T-helper 1 cell treated with Interleukin-12 subunit alpha and Interleukin-12 subunit beta and Interleukin-4 antibody, amounts not matched to agents 30 μg/mL and 1 μg/mL, for 36 hours (primary cell): ENCODE data around the gene SLC24A3.

Source experiments
- H3K27ac Mint-ChIP-seq: one replicate; pipeline ENCODE4 v1.8.0; 2021; ENCODE audit warnings: mild to moderate bottlenecking, mixed read lengths
- H3K27me3 Mint-ChIP-seq: one replicate; pipeline ENCODE4 v1.8.0; 2021; ENCODE audit warnings: low read depth, mixed read lengths
- H3K36me3 Mint-ChIP-seq: one replicate; pipeline ENCODE4 v1.8.0; 2021; ENCODE audit warnings: low read depth, mixed read lengths
- H3K4me1 Mint-ChIP-seq: one replicate; pipeline ENCODE4 v1.8.0; 2021; ENCODE audit warnings: low read depth, mixed read lengths
- H3K4me3 Mint-ChIP-seq: one replicate; pipeline ENCODE4 v1.8.0; 2021; ENCODE audit warnings: mild to moderate bottlenecking, moderate library complexity, mixed read lengths
- H3K9me3 Mint-ChIP-seq: one replicate; pipeline ENCODE4 v1.8.0; 2021; ENCODE audit warnings: mixed read lengths

Gene SLC24A3

GRCh38 chr20:19212469-19212815, at the start of gene SLC24A3:
SLC24A3 (plus strand) TSS chr20:19212642.
- Mint-ChIP-seq H3K27ac (no peak within 1 kb of the TSS), H3K4me3 (no peak within 1 kb of the TSS), H3K27me3 (peaks cover 52% of the 10 kb centered on the region), H3K9me3 (no peaks in the 10 kb centered on the region), H3K36me3 (no peaks in the 10 kb centered on the region), H3K4me1 (no peaks in the 10 kb centered on the region)

- Mint-ChIP-seq H3K27me3 (no peaks in the 10 kb centered on the region), H3K27ac (no peak overlapping the region), H3K36me3 (no peaks in the 10 kb centered on the region), H3K4me3 (no peak overlapping the region), H3K9me3 (peaks cover 10% of the 10 kb centered on the region), H3K4me1 (no peaks in the 10 kb centered on the region)
Measured at GRCh38 chr20:19170148-19170547, 42.3 kb upstream of the SLC24A3 start.

- Mint-ChIP-seq H3K4me1 (no peaks in the 10 kb centered on the region), H3K4me3 (no peak overlapping the region), H3K9me3 (peaks cover 9% of the 10 kb centered on the region), H3K36me3 (no peaks in the 10 kb centered on the region), H3K27ac (no peak overlapping the region), H3K27me3 (no peaks in the 10 kb centered on the region)
Measured at GRCh38 chr20:19172637-19173036, 39.8 kb upstream of the SLC24A3 start.

GRCh38 chr20:19176470-19177052, 35.9 kb upstream of the SLC24A3 start:
- Mint-ChIP-seq H3K27ac (no peak overlapping the region), H3K4me3 (no peak overlapping the region), H3K4me1 (no peaks in the 10 kb centered on the region), H3K9me3 (no peaks in the 10 kb centered on the region), H3K27me3 (no peaks in the 10 kb centered on the region), H3K36me3 (no peaks in the 10 kb centered on the region)

- no peaks in the 10 kb centered on the region for H3K27me3 Mint-ChIP-seq
- no peak overlapping the region for H3K27ac Mint-ChIP-seq
- H3K36me3 Mint-ChIP-seq = no peaks in the 10 kb centered on the region
- no peaks in the 10 kb centered on the region for H3K9me3 Mint-ChIP-seq
- no peaks in the 10 kb centered on the region for H3K4me1 Mint-ChIP-seq
- H3K4me3 Mint-ChIP-seq = no peak overlapping the region
Measured at GRCh38 chr20:19181552-19181951, 30.9 kb upstream of the SLC24A3 start.

- peaks cover 5% of the 10 kb centered on the region for H3K9me3 Mint-ChIP-seq
- H3K4me1 Mint-ChIP-seq = no peaks in the 10 kb centered on the region
- no peak overlapping the region for H3K27ac Mint-ChIP-seq
- no peaks in the 10 kb centered on the region for H3K27me3 Mint-ChIP-seq
- H3K4me3 Mint-ChIP-seq = no peak overlapping the region
- no peaks in the 10 kb centered on the region for H3K36me3 Mint-ChIP-seq
Measured at GRCh38 chr20:19185083-19185482, 27.4 kb upstream of the SLC24A3 start.

GRCh38 chr20:19193349-19193748, 19.1 kb upstream of the SLC24A3 start:
- Mint-ChIP-seq H3K27ac (no peak overlapping the region), H3K36me3 (no peaks in the 10 kb centered on the region), H3K27me3 (no peaks in the 10 kb centered on the region), H3K4me1 (no peaks in the 10 kb centered on the region), H3K9me3 (peaks cover 5% of the 10 kb centered on the region), H3K4me3 (no peak overlapping the region)

GRCh38 chr20:19205981-19206396, 6.5 kb upstream of the SLC24A3 start:
- no peaks in the 10 kb centered on the region for H3K4me1 Mint-ChIP-seq
- no peak overlapping the region for H3K4me3 Mint-ChIP-seq
- peaks cover 18% of the 10 kb centered on the region for H3K27me3 Mint-ChIP-seq
- H3K9me3 Mint-ChIP-seq = no peaks in the 10 kb centered on the region
- no peak overlapping the region for H3K27ac Mint-ChIP-seq
- H3K36me3 Mint-ChIP-seq = no peaks in the 10 kb centered on the region

GRCh38 chr20:19207541-19207940, 4.9 kb upstream of the SLC24A3 start:
- Mint-ChIP-seq H3K9me3 (no peaks in the 10 kb centered on the region), H3K27me3 (peaks cover 26% of the 10 kb centered on the region), H3K4me3 (no peak overlapping the region), H3K27ac (no peak overlapping the region), H3K36me3 (no peaks in the 10 kb centered on the region), H3K4me1 (no peaks in the 10 kb centered on the region)

- peaks cover 49% of the 10 kb centered on the region for H3K27me3 Mint-ChIP-seq
- H3K4me3 Mint-ChIP-seq = no peak overlapping the region
- H3K9me3 Mint-ChIP-seq = no peaks in the 10 kb centered on the region
- H3K36me3 Mint-ChIP-seq = no peaks in the 10 kb centered on the region
- no peaks in the 10 kb centered on the region for H3K4me1 Mint-ChIP-seq
- H3K27ac Mint-ChIP-seq = no peak overlapping the region
Measured at GRCh38 chr20:19210391-19211155, 1.9 kb upstream of the SLC24A3 start.

- no peaks in the 10 kb centered on the region for H3K36me3 Mint-ChIP-seq
- peaks cover 52% of the 10 kb centered on the region for H3K27me3 Mint-ChIP-seq
- no peaks in the 10 kb centered on the region for H3K4me1 Mint-ChIP-seq
- H3K4me3 Mint-ChIP-seq = no peak overlapping the region
- no peaks in the 10 kb centered on the region for H3K9me3 Mint-ChIP-seq
- no peak overlapping the region for H3K27ac Mint-ChIP-seq
Measured at GRCh38 chr20:19211252-19211651, 1.2 kb upstream of the SLC24A3 start.

- Mint-ChIP-seq H3K4me1 (no peaks in the 10 kb centered on the region), H3K27ac (no peak overlapping the region), H3K36me3 (no peaks in the 10 kb centered on the region), H3K27me3 (peaks cover 52% of the 10 kb centered on the region), H3K4me3 (no peak overlapping the region), H3K9me3 (no peaks in the 10 kb centered on the region)
Measured at GRCh38 chr20:19211661-19212468, 577 bp upstream of the SLC24A3 start.

- H3K36me3 Mint-ChIP-seq = no peaks in the 10 kb centered on the region
- H3K4me1 Mint-ChIP-seq = no peaks in the 10 kb centered on the region
- H3K27ac Mint-ChIP-seq = no peak overlapping the region
- peaks cover 52% of the 10 kb centered on the region for H3K27me3 Mint-ChIP-seq
- H3K9me3 Mint-ChIP-seq = no peaks in the 10 kb centered on the region
- no peak overlapping the region for H3K4me3 Mint-ChIP-seq
Measured at GRCh38 chr20:19212821-19213502, 520 bp downstream of the SLC24A3 start.

GRCh38 chr20:19213946-19214490, 1.6 kb downstream of the SLC24A3 start:
- H3K4me3 Mint-ChIP-seq = no peak overlapping the region
- no peaks in the 10 kb centered on the region for H3K9me3 Mint-ChIP-seq
- H3K36me3 Mint-ChIP-seq = no peaks in the 10 kb centered on the region
- peaks cover 52% of the 10 kb centered on the region for H3K27me3 Mint-ChIP-seq
- H3K4me1 Mint-ChIP-seq = no peaks in the 10 kb centered on the region
- no peak overlapping the region for H3K27ac Mint-ChIP-seq
